Measurements from ENCODE around the gene PCDHA12.
"Not testable (repeated sequence)": the region's sequence is repeated elsewhere in the genome, so short reads cannot be mapped to it uniquely, and the experiment has no call there.

The PCDHA12 gene, protein sequence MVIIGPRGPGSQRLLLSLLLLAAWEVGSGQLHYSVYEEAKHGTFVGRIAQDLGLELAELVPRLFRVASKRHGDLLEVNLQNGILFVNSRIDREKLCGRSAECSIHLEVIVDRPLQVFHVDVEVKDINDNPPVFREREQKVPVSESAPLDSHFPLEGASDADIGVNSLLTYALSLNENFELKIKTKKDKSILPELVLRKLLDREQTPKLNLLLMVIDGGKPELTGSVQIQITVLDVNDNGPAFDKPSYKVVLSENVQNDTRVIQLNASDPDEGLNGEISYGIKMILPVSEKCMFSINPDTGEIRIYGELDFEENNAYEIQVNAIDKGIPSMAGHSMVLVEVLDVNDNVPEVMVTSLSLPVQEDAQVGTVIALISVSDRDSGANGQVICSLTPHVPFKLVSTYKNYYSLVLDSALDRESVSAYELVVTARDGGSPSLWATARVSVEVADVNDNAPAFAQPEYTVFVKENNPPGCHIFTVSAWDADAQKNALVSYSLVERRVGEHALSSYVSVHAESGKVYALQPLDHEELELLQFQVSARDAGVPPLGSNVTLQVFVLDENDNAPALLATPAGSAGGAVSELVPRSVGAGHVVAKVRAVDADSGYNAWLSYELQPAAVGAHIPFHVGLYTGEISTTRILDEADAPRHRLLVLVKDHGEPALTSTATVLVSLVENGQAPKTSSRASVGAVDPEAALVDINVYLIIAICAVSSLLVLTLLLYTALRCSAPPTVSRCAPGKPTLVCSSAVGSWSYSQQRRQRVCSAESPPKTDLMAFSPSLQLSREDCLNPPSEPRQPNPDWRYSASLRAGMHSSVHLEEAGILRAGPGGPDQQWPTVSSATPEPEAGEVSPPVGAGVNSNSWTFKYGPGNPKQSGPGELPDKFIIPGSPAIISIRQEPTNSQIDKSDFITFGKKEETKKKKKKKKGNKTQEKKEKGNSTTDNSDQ

DNA sequence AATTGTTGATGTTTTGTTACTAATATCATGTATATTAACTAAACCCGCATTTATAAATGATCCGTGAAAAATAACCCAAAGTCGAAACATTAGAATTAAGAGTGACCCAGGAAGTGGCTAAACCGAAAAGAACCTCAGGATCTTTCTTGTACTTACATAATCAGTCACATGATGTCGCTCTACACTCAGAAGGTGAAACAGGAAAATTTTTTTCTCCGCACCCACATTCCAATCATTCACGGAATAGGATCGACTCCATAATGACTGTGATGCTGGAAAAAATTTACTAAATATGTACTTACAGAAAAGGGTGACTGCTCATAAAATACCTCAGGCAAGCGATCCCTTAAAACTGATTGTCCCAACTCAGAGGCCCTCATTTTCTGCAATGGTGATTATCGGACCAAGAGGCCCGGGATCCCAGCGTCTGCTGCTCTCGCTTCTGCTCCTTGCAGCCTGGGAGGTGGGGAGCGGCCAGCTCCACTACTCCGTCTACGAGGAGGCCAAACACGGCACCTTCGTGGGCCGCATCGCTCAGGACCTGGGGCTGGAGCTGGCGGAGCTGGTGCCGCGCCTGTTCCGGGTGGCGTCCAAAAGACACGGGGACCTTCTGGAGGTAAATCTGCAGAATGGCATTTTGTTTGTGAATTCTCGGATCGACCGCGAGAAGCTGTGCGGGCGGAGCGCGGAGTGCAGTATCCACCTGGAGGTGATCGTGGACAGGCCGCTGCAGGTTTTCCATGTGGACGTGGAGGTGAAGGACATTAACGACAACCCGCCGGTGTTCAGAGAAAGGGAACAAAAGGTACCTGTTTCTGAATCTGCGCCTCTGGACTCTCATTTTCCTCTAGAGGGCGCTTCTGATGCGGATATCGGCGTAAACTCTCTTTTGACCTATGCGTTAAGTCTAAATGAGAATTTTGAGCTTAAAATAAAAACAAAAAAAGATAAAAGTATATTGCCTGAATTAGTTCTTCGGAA lies at the start of gene PCDHA12:
TSS of gene PCDHA12 (plus strand) at position 224 of the 981 bp plus-strand sequence. CDS start at position 389, 165 bp downstream.
- DNase-seq (ENCODE audit: low read depth): no peak

DNA sequence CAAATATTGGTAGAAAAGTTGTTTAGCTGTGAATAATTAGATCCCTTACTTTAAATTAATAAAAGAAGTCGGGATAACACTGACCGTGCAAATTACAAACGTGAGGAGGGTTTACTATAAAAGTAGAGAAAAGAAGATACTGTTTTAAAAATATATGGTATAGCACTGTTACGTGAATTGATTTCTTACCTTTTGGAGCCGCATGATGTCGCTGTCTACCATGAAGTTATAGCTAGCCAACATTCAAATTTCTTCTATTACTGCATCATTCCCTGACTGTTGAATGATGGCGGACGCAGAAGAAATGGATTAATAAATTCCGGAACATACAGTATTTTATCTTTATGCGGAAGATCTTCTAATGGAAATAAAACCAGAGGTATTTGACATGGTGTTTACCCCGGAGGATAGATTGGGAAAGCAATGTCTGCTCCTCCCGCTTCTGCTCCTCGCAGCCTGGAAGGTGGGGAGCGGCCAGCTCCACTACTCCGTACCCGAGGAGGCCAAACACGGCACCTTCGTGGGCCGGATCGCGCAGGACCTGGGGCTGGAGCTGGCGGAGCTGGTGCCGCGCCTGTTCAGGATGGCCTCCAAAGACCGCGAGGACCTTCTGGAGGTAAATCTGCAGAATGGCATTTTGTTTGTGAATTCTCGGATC lies 47.3 kb upstream of the PCDHA12 start, which contains the start of gene PCDHA6:
TSS of gene PCDHA6 (plus strand) at position 257 of the 658 bp plus-strand sequence. CDS start at position 389, 132 bp downstream.
- DNase-seq (ENCODE audit: low read depth): no peak

DNA sequence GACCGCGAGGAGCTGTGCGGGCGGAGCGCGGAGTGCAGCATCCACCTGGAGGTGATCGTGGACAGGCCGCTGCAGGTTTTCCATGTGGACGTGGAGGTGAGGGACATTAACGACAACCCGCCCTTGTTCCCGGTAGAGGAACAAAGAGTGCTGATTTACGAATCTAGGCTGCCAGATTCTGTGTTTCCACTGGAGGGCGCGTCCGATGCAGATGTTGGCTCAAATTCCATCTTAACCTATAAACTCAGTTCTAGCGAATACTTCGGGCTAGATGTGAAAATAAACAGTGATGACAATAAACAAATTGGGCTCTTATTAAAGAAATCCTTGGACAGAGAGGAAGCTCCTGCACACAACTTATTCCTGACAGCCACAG lies 46.8 kb upstream of the PCDHA12 start:
- no peak for DNase-seq (ENCODE audit: low read depth)

DNA sequence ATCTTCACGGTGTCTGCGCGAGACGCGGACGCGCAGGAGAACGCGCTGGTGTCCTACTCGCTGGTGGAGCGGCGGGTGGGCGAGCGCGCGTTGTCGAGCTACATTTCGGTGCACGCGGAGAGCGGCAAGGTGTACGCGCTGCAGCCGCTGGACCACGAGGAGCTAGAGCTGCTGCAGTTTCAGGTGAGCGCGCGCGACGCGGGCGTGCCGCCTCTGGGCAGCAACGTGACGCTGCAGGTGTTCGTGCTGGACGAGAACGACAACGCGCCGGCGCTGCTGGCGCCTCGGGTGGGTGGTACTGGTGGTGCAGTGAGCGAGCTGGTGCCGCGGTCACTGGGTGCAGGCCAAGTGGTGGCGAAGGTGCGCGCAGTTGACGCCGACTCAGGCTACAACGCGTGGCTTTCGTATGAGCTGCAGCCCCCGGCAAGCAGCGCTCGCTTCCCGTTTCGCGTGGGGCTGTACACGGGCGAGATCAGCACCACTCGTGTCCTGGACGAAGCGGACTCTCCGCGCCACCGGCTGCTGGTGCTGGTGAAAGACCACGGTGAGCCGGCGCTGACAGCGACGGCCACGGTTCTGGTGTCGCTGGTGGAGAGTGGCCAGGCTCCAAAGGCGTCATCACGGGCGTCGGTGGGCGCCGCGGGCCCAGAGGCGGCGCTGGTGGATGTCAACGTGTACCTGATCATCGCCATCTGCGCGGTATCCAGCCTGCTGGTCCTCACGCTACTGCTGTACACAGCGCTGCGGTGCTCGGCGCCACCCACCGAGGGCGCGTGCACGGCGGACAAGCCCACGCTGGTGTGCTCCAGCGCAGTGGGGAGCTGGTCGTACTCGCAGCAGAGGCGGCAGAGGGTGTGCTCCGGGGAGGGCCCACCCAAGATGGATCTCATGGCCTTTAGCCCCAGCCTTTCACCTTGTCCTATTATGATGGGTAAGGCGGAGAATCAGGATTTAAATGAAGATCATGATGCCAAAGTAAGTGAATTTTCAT lies 45.3 kb upstream of the PCDHA12 start:
- not testable (repeated sequence) for DNase-seq (ENCODE audit: low read depth)

DNA sequence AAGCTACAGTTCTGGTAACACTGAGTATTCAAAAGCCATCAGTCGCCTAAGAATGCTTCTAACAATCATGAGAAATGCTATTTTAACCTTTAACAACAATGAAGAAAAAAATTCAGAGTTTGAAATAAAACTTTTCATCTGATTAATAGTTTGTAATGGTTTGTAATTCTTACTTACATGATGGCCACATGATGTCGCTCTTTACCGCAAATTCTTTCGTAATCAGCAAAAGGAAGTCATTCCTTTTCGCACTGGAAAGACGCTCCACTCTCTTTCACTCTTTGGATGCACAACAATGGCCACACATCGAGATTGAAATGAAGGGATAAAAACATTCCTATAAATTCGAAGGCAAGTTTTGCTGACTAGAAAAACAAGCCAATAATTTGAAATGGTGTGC lies 41.1 kb upstream of the PCDHA12 start, which contains the start of gene PCDHA7:
TSS of gene PCDHA7 (plus strand) at position 277 of the 400 bp plus-strand sequence. CDS start at position 392, 115 bp downstream.
- no peak for DNase-seq (ENCODE audit: low read depth)

DNA sequence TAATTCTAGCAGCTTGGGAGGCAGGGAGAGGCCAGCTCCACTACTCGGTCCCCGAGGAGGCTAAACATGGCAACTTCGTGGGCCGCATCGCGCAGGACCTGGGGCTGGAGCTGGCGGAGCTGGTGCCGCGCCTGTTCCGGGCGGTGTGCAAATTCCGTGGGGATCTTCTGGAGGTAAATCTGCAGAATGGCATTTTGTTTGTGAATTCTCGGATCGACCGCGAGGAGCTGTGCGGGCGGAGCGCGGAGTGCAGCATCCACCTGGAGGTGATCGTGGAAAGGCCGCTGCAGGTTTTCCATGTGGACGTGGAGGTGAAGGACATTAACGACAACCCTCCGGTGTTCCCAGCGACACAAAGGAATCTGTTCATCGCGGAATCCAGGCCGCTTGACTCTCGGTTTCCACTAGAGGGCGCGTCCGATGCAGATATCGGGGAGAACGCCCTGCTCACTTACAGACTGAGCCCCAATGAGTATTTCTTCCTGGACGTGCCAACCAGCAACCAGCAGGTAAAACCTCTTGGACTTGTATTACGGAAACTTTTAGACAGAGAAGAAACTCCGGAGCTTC lies 40.6 kb upstream of the PCDHA12 start:
- DNase-seq (ENCODE audit: low read depth): not testable (repeated sequence)

DNA sequence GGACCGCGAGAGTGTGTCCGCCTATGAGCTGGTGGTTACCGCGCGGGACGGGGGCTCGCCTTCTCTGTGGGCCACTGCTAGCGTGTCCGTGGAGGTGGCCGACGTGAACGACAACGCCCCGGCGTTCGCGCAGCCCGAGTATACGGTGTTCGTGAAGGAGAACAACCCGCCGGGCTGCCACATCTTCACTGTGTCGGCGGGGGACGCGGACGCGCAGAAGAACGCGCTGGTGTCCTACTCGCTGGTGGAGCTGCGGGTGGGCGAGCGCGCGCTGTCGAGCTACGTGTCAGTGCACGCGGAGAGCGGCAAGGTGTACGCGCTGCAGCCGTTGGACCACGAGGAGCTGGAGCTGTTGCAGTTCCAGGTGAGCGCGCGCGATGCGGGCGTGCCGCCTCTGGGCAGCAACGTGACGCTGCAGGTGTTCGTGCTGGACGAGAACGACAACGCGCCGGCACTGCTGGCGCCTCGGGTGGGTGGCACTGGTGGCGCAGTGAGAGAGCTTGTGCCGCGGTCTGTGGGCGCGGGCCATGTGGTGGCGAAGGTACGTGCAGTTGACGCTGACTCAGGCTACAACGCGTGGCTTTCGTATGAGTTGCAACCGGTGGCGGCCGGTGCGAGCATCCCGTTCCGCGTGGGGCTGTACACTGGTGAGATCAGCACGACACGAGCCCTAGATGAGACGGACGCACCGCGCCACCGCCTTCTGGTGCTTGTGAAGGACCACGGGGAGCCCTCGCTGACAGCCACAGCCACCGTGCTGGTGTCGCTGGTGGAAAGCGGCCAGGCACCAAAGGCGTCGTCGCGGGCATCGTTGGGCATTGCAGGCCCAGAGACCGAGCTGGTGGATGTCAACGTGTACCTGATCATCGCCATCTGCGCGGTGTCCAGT lies 39.2 kb upstream of the PCDHA12 start:
- DNase-seq (ENCODE audit: low read depth): no peak

DNA sequence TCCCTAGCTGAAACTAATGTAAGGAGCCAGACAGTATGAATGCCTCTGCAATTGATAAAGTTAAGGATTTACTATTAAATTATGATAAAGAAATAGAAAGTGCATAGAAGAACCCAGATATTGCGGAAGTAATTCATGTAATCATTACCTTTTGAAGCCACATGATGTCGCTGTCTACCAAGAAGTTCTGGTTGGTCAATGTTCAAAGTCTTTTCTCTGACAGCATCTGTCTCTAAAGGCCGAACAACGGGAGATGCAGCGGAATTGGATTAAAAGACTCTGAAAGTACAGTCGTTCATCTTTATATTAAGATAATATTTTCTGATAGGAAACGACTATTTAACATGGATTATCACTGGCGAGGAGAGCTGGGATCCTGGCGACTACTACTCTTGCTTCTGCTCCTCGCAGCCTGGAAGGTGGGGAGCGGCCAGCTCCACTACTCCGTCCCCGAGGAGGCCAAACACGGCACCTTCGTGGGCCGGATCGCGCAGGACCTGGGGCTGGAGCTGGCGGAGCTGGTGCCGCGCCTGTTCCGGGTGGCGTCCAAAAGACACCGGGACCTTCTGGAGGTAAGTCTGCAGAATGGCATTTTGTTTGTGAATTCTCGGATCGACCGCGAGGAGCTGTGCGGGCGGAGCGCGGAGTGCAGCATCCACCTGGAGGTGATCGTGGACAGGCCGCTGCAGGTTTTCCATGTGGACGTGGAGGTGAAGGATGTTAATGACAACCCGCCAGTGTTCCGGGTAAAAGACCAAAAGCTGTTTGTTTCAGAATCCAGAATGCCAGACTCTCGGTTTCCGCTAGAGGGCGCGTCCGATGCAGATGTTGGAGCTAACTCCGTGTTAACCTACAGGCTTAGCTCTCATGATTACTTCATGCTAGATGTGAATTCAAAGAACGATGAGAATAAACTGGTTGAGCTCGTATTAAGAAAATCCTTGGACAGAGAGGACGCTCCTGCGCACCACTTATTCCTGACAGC lies 33.8 kb upstream of the PCDHA12 start, which contains the start of gene PCDHA8:
TSS of gene PCDHA8 (plus strand) at position 210 of the 985 bp plus-strand sequence. CDS start at position 345, 135 bp downstream.
- DNase-seq (ENCODE audit: low read depth): no peak

DNA sequence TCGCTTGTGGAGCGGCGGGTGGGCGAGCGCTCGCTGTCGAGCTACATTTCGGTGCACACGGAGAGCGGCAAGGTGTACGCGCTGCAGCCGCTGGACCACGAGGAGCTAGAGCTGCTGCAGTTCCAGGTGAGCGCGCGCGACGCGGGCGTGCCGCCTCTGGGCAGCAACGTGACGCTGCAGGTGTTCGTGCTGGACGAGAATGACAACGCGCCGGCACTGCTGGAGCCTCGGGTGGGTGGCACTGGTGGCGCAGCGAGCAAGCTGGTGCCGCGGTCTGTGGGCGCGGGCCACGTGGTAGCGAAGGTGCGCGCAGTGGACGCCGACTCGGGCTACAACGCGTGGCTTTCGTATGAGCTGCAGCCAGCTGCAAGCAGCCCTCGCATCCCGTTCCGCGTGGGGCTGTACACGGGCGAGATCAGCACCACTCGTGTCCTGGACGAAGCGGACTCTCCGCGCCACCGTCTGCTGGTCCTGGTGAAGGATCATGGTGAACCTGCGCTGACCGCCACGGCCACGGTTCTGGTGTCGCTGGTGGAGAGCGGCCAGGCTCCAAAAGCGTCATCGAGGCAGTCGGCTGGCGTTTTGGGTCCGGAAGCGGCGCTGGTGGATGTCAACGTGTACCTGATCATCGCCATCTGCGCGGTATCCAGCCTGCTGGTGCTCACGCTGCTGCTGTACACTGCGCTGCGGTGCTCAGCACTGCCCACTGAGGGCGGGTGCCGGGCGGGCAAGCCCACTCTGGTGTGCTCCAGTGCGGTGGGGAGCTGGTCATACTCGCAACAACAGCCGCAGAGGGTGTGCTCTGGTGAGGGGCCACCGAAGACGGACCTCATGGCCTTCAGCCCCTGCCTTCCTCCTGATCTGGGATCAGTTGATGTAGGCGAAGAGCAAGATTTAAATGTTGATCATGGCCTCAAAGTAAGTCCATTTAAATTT lies 32.0 kb upstream of the PCDHA12 start:
- no peak for DNase-seq (ENCODE audit: low read depth)

DNA sequence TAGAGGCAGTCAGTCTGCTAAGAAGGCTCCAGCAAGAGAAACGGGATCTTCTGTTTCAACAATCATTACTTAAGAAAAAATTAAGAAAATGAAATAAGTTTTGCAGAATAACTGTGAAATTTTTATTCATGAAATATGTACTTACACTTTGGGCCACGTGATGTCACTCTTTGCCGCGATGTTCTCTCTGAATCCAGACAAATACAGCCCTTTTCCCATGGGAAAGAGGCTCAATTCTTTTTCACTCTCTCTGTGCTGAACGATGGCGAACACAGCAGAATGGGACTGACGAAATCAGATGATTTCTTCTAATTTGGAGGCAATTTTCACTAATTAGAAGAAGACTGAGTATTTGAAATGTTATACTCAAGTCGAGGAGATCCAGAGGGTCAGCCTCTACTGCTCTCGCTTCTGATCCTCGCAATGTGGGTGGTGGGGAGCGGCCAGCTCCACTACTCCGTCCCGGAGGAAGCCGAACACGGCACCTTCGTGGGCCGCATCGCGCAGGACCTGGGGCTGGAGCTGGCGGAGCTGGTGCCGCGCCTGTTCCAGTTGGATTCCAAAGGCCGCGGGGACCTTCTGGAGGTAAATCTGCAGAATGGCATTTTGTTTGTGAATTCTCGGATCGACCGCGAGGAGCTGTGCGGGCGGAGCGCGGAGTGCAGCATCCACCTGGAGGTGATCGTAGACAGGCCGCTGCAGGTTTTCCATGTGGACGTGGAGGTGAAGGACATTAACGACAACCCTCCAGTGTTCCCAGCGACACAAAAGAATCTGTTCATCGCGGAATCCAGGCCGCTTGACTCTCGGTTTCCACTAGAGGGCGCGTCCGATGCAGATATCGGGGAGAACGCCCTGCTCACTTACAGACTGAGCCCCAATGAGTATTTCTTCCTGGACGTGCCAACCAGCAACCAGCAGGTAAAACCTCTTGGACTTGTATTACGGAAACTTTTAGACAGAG lies 26.7 kb upstream of the PCDHA12 start, which contains the start of gene PCDHA9:
TSS of gene PCDHA9 (plus strand) at position 244 of the 964 bp plus-strand sequence. CDS start at position 358, 114 bp downstream.
- DNase-seq (ENCODE audit: low read depth): not testable (repeated sequence)

DNA sequence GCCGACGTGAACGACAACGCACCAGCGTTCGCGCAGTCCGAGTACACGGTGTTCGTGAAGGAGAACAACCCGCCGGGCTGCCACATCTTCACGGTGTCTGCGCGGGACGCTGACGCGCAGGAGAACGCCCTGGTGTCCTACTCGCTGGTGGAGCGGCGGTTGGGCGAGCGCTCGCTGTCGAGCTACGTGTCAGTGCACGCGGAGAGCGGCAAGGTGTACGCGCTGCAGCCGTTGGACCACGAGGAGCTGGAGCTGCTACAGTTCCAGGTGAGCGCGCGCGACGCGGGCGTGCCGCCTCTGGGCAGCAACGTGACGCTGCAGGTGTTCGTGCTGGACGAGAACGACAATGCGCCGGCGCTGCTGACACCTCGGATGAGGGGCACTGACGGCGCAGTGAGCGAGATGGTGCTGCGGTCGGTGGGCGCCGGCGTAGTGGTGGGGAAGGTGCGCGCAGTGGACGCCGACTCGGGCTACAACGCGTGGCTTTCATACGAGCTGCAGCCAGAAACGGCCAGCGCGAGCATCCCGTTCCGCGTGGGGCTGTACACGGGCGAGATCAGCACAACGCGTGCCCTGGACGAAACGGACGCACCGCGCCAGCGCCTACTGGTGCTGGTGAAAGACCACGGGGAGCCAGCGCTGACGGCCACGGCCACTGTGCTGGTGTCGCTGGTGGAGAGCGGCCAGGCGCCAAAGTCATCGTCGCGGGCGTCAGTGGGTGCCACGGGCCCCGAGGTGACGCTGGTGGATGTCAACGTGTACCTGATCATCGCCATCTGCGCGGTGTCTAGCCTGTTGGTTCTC lies 25.1 kb upstream of the PCDHA12 start:
- not testable (repeated sequence) for DNase-seq (ENCODE audit: low read depth)

DNA sequence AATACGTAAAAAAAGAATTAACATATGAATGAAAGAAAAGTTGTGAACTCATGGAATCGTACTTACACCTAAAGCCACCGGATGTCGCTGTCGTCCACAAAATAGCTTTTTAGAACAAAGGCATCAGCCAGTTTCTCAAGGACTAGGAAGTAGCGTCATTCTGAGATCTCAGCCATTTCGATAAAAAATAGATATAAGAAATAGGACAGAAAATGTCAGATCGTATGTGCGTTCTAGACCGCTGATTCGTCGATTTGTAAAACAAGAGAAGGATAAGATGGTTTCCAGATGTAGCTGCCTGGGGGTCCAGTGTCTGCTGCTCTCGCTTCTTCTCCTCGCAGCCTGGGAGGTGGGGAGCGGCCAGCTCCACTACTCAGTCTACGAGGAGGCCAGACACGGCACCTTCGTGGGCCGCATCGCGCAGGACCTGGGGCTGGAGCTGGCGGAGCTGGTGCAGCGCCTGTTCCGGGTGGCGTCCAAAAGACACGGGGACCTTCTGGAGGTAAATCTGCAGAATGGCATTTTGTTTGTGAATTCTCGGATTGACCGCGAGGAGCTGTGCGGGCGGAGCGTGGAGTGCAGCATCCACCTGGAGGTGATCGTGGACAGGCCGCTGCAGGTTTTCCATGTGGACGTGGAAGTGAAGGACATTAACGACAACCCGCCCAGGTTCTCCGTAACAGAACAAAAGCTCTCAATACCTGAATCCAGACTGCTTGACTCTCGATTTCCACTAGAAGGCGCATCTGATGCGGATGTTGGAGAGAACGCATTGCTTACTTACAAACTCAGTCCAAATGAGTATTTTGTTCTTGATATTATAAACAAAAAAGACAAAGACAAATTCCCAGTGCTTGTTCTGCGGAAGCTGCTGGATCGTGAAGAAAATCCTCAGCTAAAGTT lies 19.1 kb upstream of the PCDHA12 start, which contains the start of gene PCDHA10:
TSS of gene PCDHA10 (plus strand) at position 126 of the 903 bp plus-strand sequence. CDS start at position 278, 152 bp downstream.
- DNase-seq (ENCODE audit: low read depth): no peak
